Panc1 (cell line): Measurements from ENCODE around the gene CNPY3. TPM values are rescaled to one million over a fixed set of nuclear protein-coding genes. Genes with fewer than 3 reads are reported as not detected.
"Not testable (repeated sequence)": the region's sequence is repeated elsewhere in the genome, so short reads cannot be mapped to it uniquely, and the experiment has no call there.

Experiments
- ATAC-seq: fragments of 200-7000 bp; cut with Tn5 transposase; 2 replicates; pipeline ENCODE4 v1.9.1; 2020; ENCODE audit warnings: mild to moderate bottlenecking, moderate library complexity
- BruUV-seq: library from RNA; stranded (reverse); fragments of 400-500 nt; replicated peaks from 2 replicates; lab custom pipeline; 2021; lab: Mats Ljungman, UMichigan
- CTCF ChIA-PET: fragments of 300-600 bp; sonication (Branson Sonifier 250); formaldehyde crosslinking; loops from one replicate; lab custom pipeline; 2022; ENCODE audit warnings: antibody characterized with exemption; lab: Charles Lee
- POLR2A ChIA-PET: fragments of 300-600 bp; sonication (Branson Sonifier 250); formaldehyde crosslinking; loops from one replicate; lab custom pipeline; 2022; ENCODE audit warnings: antibody characterized with exemption; lab: Charles Lee
- DNase-seq: peaks from one replicate; pipeline ENCODE4 v3.0.0-alpha.2; 2010; ENCODE audit warnings: low read depth, low spot score
- H3K27ac ChIP-seq: 2 replicates; pipeline ENCODE4 v1.5.1; 2011; ENCODE audit warnings: mild to moderate bottlenecking, low read length, inconsistent platforms
- H3K27me3 ChIP-seq: fragments of 200-500 bp; sonication (Bioruptor generic); 2 replicates; pipeline ENCODE4 v1.6.0; 2014; ENCODE audit warnings: low read length, inconsistent platforms; ENCODE audit not compliant: control insufficient read depth, insufficient read depth
- H3K36me3 ChIP-seq: fragments of 200-500 bp; sonication (Bioruptor generic); 2 replicates; pipeline ENCODE4 v1.5.1; 2014; ENCODE audit warnings: inconsistent platforms, mild to moderate bottlenecking, low read length, moderate library complexity; ENCODE audit not compliant: control insufficient read depth, insufficient read depth
- H3K4me1 ChIP-seq: 2 replicates; pipeline ENCODE4 v1.5.1; 2011; ENCODE audit warnings: inconsistent platforms, mild to moderate bottlenecking, low read length, moderate library complexity; ENCODE audit not compliant: control insufficient read depth, insufficient read depth
- H3K4me3 ChIP-seq, 2 experiments: 2 replicates each; pipeline ENCODE4 v1.5.1; 2011 to 2012; ENCODE audit warnings: low read depth in 2 of 2, low read length in 2 of 2, mild to moderate bottlenecking in 2 of 2, inconsistent platforms in 1 of 2, moderate library complexity in 1 of 2
- H3K9me3 ChIP-seq: fragments of 200-500 bp; sonication (Bioruptor generic); 2 replicates; pipeline ENCODE4 v1.5.1; 2014; ENCODE audit warnings: low read depth, mild to moderate bottlenecking, inconsistent platforms, low read length, moderate library complexity; ENCODE audit not compliant: control insufficient read depth, insufficient read depth
- POLR2AphosphoS5 ChIP-seq: IDR thresholded peaks from 2 replicates; pipeline ENCODE4 v1.6.1; 2012; ENCODE audit warnings: mild to moderate bottlenecking, low read depth, low read length, moderate library complexity
- SIN3A ChIP-seq: IDR thresholded peaks from 2 replicates; pipeline ENCODE4 v1.6.1; 2012; ENCODE audit warnings: low read depth, mild to moderate bottlenecking, low read length, moderate library complexity, borderline replicate concordance; ENCODE audit not compliant: insufficient read depth
- TCF7L2 ChIP-seq: IDR thresholded peaks from 2 replicates; pipeline ENCODE4 v1.6.1; 2011; ENCODE audit warnings: mild to moderate bottlenecking, low read depth, low read length, inconsistent platforms
- in situ Hi-C: cut with HindIII; loops from 2 replicates; pipeline ENCODE4 v1.10.0; 2016; ENCODE audit warnings: low sequenced_read_pairs, low pct_unique_long_range_greater_than_20kb
- intact Hi-C: fragments of 100-400 bp; cut with micrococcal nuclease; formaldehyde crosslinking; loops from one replicate; pipeline ENCODE4 v1.10.0; 2022; ENCODE audit not compliant: unreplicated experiment
- total RNA-seq: library from RNA; stranded (reverse); gene quantifications from one replicate; pipeline ENCODE4 v1.2.1, GENCODE V29; 2021; ENCODE audit not compliant: unreplicated experiment
- TF ChIP-seq, protein P1 (sequence below), 2 experiments: IDR thresholded peaks; 2 replicates each; pipeline ENCODE4 v1.6.1; 2011 to 2012; ENCODE audit warnings: low read depth in 2 of 2, control low read depth in 1 of 2, low read length in 1 of 2, mild to moderate bottlenecking in 1 of 2, moderate library complexity in 1 of 2; ENCODE audit not compliant: insufficient read depth in 1 of 2
- TF ChIP-seq, protein P2 (sequence below): fragments of 450-650 bp; IDR thresholded peaks from 2 replicates; pipeline ENCODE4 v1.5.1; 2017; ENCODE audit warnings: mild to moderate bottlenecking

CNPY3 gene
- total RNA-seq, 1 experiment from 2014 or later = 72.8 TPM

- H3K4me3 ChIP-seq, DNase-seq, intact Hi-C loops, H3K4me1 ChIP-seq, ATAC-seq, H3K27ac ChIP-seq, H3K9me3 ChIP-seq, H3K36me3 ChIP-seq, in situ Hi-C loops, BruUV-seq, CTCF ChIA-PET, POLR2A ChIA-PET, H3K27me3 ChIP-seq: not testable (repeated sequence)
These were observed 35.0 kb upstream of the CNPY3 start for GRCh38 chr6:42894041-42894828.

DNA sequence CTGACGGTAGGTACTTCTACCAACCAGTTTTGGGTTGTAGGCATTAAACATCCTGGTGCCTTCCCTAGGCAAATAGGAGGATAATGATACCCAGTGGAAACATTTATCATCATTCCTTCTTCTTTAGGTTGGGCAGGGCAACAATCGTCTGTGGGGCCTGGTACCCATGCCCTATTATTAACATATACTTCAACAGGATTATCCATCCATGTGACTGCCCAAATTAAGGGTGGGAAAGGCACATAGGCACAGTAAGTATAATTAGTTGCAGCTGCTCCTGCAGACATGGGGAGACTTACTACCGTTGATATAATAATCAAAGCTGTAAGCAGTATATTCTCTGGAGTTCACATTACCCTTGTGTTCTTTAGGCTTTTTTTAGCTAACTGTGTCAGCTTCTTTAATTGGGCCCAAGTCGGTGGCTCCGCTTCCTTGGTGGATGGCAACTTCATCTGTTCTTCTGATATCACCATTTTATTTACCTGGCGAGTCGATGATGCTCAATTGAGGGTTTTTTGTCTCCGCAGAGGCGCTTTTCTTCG lies 33.0 kb upstream of the CNPY3 start:
- DNase-seq (no peak), ATAC-seq (no peak)
- intact Hi-C loops = no loop called here
- in situ Hi-C loops = no loop called here
- ChIA-PET POLR2A (no interaction called here), CTCF (interaction anchor here (0.6 kb wide), 1 partner anchor 89 kb away, joined by 3 read pairs; no protein-coding TSS in a partner anchor)
- no TSS peak for BruUV-seq
- H3K27me3 ChIP-seq = no peaks in the 10 kb centered on the region
- H3K36me3 ChIP-seq = no peaks in the 10 kb centered on the region
- no peaks in the 10 kb centered on the region for H3K4me1 ChIP-seq
- H3K27ac ChIP-seq = no peak overlapping the region
- no peak overlapping the region for H3K4me3 ChIP-seq
- H3K9me3 ChIP-seq = no peaks in the 10 kb centered on the region
- TF ChIP-seq TCF7L2 (no peak), POLR2AphosphoS5 (no peak), SIN3A (no peak)
- TF ChIP-seq, protein P1, sequence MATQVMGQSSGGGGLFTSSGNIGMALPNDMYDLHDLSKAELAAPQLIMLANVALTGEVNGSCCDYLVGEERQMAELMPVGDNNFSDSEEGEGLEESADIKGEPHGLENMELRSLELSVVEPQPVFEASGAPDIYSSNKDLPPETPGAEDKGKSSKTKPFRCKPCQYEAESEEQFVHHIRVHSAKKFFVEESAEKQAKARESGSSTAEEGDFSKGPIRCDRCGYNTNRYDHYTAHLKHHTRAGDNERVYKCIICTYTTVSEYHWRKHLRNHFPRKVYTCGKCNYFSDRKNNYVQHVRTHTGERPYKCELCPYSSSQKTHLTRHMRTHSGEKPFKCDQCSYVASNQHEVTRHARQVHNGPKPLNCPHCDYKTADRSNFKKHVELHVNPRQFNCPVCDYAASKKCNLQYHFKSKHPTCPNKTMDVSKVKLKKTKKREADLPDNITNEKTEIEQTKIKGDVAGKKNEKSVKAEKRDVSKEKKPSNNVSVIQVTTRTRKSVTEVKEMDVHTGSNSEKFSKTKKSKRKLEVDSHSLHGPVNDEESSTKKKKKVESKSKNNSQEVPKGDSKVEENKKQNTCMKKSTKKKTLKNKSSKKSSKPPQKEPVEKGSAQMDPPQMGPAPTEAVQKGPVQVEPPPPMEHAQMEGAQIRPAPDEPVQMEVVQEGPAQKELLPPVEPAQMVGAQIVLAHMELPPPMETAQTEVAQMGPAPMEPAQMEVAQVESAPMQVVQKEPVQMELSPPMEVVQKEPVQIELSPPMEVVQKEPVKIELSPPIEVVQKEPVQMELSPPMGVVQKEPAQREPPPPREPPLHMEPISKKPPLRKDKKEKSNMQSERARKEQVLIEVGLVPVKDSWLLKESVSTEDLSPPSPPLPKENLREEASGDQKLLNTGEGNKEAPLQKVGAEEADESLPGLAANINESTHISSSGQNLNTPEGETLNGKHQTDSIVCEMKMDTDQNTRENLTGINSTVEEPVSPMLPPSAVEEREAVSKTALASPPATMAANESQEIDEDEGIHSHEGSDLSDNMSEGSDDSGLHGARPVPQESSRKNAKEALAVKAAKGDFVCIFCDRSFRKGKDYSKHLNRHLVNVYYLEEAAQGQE (IDR thresholded peaks at IDR 0.05; ENCODE audit: insufficient read depth in 1 of 2, low read depth in 2 of 2, low read length in 1 of 2) = no peak
- TF ChIP-seq, protein P2, sequence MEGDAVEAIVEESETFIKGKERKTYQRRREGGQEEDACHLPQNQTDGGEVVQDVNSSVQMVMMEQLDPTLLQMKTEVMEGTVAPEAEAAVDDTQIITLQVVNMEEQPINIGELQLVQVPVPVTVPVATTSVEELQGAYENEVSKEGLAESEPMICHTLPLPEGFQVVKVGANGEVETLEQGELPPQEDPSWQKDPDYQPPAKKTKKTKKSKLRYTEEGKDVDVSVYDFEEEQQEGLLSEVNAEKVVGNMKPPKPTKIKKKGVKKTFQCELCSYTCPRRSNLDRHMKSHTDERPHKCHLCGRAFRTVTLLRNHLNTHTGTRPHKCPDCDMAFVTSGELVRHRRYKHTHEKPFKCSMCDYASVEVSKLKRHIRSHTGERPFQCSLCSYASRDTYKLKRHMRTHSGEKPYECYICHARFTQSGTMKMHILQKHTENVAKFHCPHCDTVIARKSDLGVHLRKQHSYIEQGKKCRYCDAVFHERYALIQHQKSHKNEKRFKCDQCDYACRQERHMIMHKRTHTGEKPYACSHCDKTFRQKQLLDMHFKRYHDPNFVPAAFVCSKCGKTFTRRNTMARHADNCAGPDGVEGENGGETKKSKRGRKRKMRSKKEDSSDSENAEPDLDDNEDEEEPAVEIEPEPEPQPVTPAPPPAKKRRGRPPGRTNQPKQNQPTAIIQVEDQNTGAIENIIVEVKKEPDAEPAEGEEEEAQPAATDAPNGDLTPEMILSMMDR = no peak

DNA sequence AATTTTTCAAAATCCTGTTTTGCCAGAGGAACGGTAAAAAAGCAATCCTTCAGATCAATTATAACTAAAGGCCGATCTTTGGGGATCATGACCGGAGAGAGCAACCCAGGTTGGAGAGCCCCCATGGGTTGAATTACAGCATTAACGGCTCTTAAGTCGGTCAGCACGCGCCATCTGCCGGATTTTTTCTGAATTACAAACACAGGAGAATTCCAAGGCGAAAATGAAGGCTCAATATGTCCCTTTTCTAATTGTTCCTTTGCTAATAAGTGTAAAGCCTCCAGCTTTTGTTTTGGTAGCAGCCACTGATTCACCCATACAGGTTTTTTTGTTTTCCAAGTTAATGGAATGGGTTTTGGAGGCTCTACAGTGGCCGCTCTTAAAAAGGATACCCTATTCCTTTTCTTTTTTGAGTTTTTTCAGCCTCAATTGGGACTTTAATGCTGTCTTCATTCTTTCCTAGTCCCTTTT lies 30.4 kb upstream of the CNPY3 start:
- no peaks in the 10 kb centered on the region for H3K36me3 ChIP-seq
- H3K4me1 ChIP-seq = peaks cover 5% of the 10 kb centered on the region
- intact Hi-C loops = no loop called here
- no peak for ATAC-seq
- TF ChIP-seq, protein P2 = peak; percentile 86
- TF ChIP-seq TCF7L2 = no peak
- in situ Hi-C loops = no loop called here
- ChIA-PET CTCF (no interaction called here), POLR2A (no interaction called here)
- DNase-seq = no peak
- H3K9me3 ChIP-seq = no peaks in the 10 kb centered on the region
- no peak overlapping the region for H3K4me3 ChIP-seq
- H3K27me3 ChIP-seq = no peaks in the 10 kb centered on the region
- no TSS peak for BruUV-seq
- no peak overlapping the region for H3K27ac ChIP-seq
